Activated naive CD4-positive, alpha-beta T cell treated with anti-CD3 and anti-CD28 coated beads for 36 hours (primary cell): ENCODE results near the gene B3GAT1. TPM values are rescaled to one million over a fixed set of nuclear protein-coding genes. Genes with fewer than 3 reads are reported as not detected.

ENCODE experiments used
- CTCF ChIA-PET: fragments of 350-600 bp; sonication (Branson Sonifier 250); formaldehyde crosslinking; loops from one replicate; lab custom pipeline; 2021; ENCODE audit warnings: antibody characterized with exemption; lab: Charles Lee
- DNase-seq: peaks from one replicate; pipeline ENCODE4 v3.0.0-alpha.2; 2020
- H3K27ac Mint-ChIP-seq: one replicate; pipeline ENCODE4 v1.8.0; 2021; ENCODE audit warnings: mild to moderate bottlenecking, mixed read lengths
- H3K27me3 Mint-ChIP-seq: one replicate; pipeline ENCODE4 v1.8.0; 2021; ENCODE audit warnings: low read depth, mixed read lengths
- H3K36me3 Mint-ChIP-seq: one replicate; pipeline ENCODE4 v1.8.0; 2021; ENCODE audit warnings: low read depth, mixed read lengths
- H3K4me1 Mint-ChIP-seq: one replicate; pipeline ENCODE4 v1.8.0; 2021; ENCODE audit warnings: low read depth, mixed read lengths
- H3K4me3 Mint-ChIP-seq: one replicate; pipeline ENCODE4 v1.8.0; 2021; ENCODE audit warnings: mild to moderate bottlenecking, moderate library complexity, mixed read lengths
- H3K9me3 Mint-ChIP-seq: one replicate; pipeline ENCODE4 v1.8.0; 2021; ENCODE audit warnings: mixed read lengths
- intact Hi-C: fragments of 100-400 bp; cut with micrococcal nuclease; formaldehyde crosslinking; loops from one replicate; pipeline ENCODE4 v1.15.1; 2023
- total RNA-seq, 2 experiments: library from RNA; stranded (reverse); gene quantifications; one replicate each; pipeline ENCODE4 v1.2.3, GENCODE V29; 2021

The B3GAT1 gene
- total RNA-seq, 2 experiments from 2014 or later: 0.05 TPM; not detected in 1

GRCh38 chr11:134371436-134372185 lies 40.4 kb downstream of the B3GAT1 start:
- H3K9me3 Mint-ChIP-seq: no peaks in the 10 kb centered on the region
- H3K27me3 Mint-ChIP-seq: no peaks in the 10 kb centered on the region
- H3K4me1 Mint-ChIP-seq: no peaks in the 10 kb centered on the region
- CTCF ChIA-PET: interaction anchor here (0.8 kb wide), 1 partner anchor 16 kb away, joined by 4 read pairs; no protein-coding TSS in a partner anchor
- DNase-seq: no peak
- H3K36me3 Mint-ChIP-seq: peaks cover 7% of the 10 kb centered on the region
- no peak overlapping the region for H3K4me3 Mint-ChIP-seq
- no peak overlapping the region for H3K27ac Mint-ChIP-seq
- intact Hi-C loops: no loop called here

GRCh38 chr11:134370526-134371435 lies 41.3 kb downstream of the B3GAT1 start:
- Mint-ChIP-seq H3K4me1 (no peaks in the 10 kb centered on the region), H3K36me3 (peaks cover 7% of the 10 kb centered on the region), H3K27ac (no peak overlapping the region), H3K4me3 (no peak overlapping the region), H3K27me3 (no peaks in the 10 kb centered on the region), H3K9me3 (no peaks in the 10 kb centered on the region)
- intact Hi-C loops: no loop called here
- CTCF ChIA-PET: no interaction called here
- no peak for DNase-seq

GRCh38 chr11:134369656-134370525 lies 42.2 kb downstream of the B3GAT1 start:
- H3K9me3 Mint-ChIP-seq: no peaks in the 10 kb centered on the region
- no peaks in the 10 kb centered on the region for H3K4me1 Mint-ChIP-seq
- H3K27me3 Mint-ChIP-seq: no peaks in the 10 kb centered on the region
- CTCF ChIA-PET: no interaction called here
- intact Hi-C loops: no loop called here
- peaks cover 7% of the 10 kb centered on the region for H3K36me3 Mint-ChIP-seq
- no peak overlapping the region for H3K4me3 Mint-ChIP-seq
- H3K27ac Mint-ChIP-seq: no peak overlapping the region
- no peak for DNase-seq

GRCh38 chr11:134367781-134368180 lies 44.3 kb downstream of the B3GAT1 start:
- Mint-ChIP-seq H3K9me3 (no peaks in the 10 kb centered on the region), H3K4me3 (no peak overlapping the region), H3K4me1 (no peaks in the 10 kb centered on the region), H3K27me3 (no peaks in the 10 kb centered on the region), H3K36me3 (peaks cover 7% of the 10 kb centered on the region), H3K27ac (no peak overlapping the region)
- intact Hi-C loops: no loop called here
- no peak for DNase-seq
- CTCF ChIA-PET: no interaction called here

- no peaks in the 10 kb centered on the region for H3K9me3 Mint-ChIP-seq
- no peak overlapping the region for H3K4me3 Mint-ChIP-seq
- H3K4me1 Mint-ChIP-seq: peaks cover 6% of the 10 kb centered on the region
- peaks cover 7% of the 10 kb centered on the region for H3K36me3 Mint-ChIP-seq
- no peak overlapping the region for H3K27ac Mint-ChIP-seq
- intact Hi-C loops: no loop called here
- no peak for DNase-seq
- peaks cover 2% of the 10 kb centered on the region for H3K27me3 Mint-ChIP-seq
- CTCF ChIA-PET: no interaction called here
These were observed 45.8 kb downstream of the B3GAT1 start for GRCh38 chr11:134366254-134366653.

- Mint-ChIP-seq H3K27me3 (peaks cover 2% of the 10 kb centered on the region), H3K9me3 (no peaks in the 10 kb centered on the region), H3K4me3 (no peak overlapping the region), H3K4me1 (peaks cover 6% of the 10 kb centered on the region), H3K27ac (no peak overlapping the region), H3K36me3 (peaks cover 1% of the 10 kb centered on the region)
- CTCF ChIA-PET: no interaction called here
- intact Hi-C loops: no loop called here
- DNase-seq: no peak
These were observed 46.8 kb downstream of the B3GAT1 start for GRCh38 chr11:134365011-134365925.

GRCh38 chr11:134364261-134364660 lies 47.8 kb downstream of the B3GAT1 start:
- Mint-ChIP-seq H3K27me3 (peaks cover 5% of the 10 kb centered on the region), H3K4me3 (no peak overlapping the region), H3K4me1 (peaks cover 14% of the 10 kb centered on the region), H3K27ac (no peak overlapping the region), H3K36me3 (peaks cover 8% of the 10 kb centered on the region), H3K9me3 (no peaks in the 10 kb centered on the region)
- intact Hi-C loops: no loop called here
- CTCF ChIA-PET: no interaction called here
- no peak for DNase-seq

- CTCF ChIA-PET: no interaction called here
- H3K4me1 Mint-ChIP-seq: peaks cover 14% of the 10 kb centered on the region
- intact Hi-C loops: no loop called here
- H3K4me3 Mint-ChIP-seq: no peak overlapping the region
- H3K27ac Mint-ChIP-seq: no peak overlapping the region
- peaks cover 5% of the 10 kb centered on the region for H3K27me3 Mint-ChIP-seq
- DNase-seq: no peak
- H3K36me3 Mint-ChIP-seq: peaks cover 8% of the 10 kb centered on the region
- no peaks in the 10 kb centered on the region for H3K9me3 Mint-ChIP-seq
These were observed 48.5 kb downstream of the B3GAT1 start for GRCh38 chr11:134363592-134363991.

- no peak for DNase-seq
- H3K4me1 Mint-ChIP-seq: peaks cover 14% of the 10 kb centered on the region
- no peaks in the 10 kb centered on the region for H3K9me3 Mint-ChIP-seq
- H3K27ac Mint-ChIP-seq: no peak overlapping the region
- peaks cover 8% of the 10 kb centered on the region for H3K36me3 Mint-ChIP-seq
- no peak overlapping the region for H3K4me3 Mint-ChIP-seq
- peaks cover 5% of the 10 kb centered on the region for H3K27me3 Mint-ChIP-seq
- intact Hi-C loops: no loop called here
- CTCF ChIA-PET: no interaction called here
These were observed 48.9 kb downstream of the B3GAT1 start for GRCh38 chr11:134363161-134363560.

- CTCF ChIA-PET: no interaction called here
- Mint-ChIP-seq H3K27me3 (peaks cover 5% of the 10 kb centered on the region), H3K36me3 (peaks cover 12% of the 10 kb centered on the region), H3K9me3 (no peaks in the 10 kb centered on the region), H3K4me3 (no peak overlapping the region), H3K4me1 (peaks cover 14% of the 10 kb centered on the region), H3K27ac (no peak overlapping the region)
- DNase-seq: no peak
- intact Hi-C loops: no loop called here
These were observed 49.7 kb downstream of the B3GAT1 start for GRCh38 chr11:134362192-134362901.

- H3K27me3 Mint-ChIP-seq: peaks cover 5% of the 10 kb centered on the region
- H3K9me3 Mint-ChIP-seq: no peaks in the 10 kb centered on the region
- H3K27ac Mint-ChIP-seq: no peak overlapping the region
- CTCF ChIA-PET: no interaction called here
- H3K4me1 Mint-ChIP-seq: peaks cover 14% of the 10 kb centered on the region
- intact Hi-C loops: no loop called here
- H3K36me3 Mint-ChIP-seq: peaks cover 12% of the 10 kb centered on the region
- DNase-seq: no peak
- H3K4me3 Mint-ChIP-seq: no peak overlapping the region
These were observed 50.4 kb downstream of the B3GAT1 start for GRCh38 chr11:134361661-134362060.
